Endodermal cell (in vitro differentiated cells): ENCODE measurements around the gene KLF15. TPM values are rescaled to one million over a fixed set of nuclear protein-coding genes. Genes with fewer than 3 reads are reported as not detected.

Experiments
- DNase-seq: peaks from one replicate; pipeline ENCODE4 v3.0.0-alpha.2; 2017
- H3K27ac ChIP-seq: 2 replicates; pipeline ENCODE4 v1.5.1; 2013; ENCODE audit warnings: mild to moderate bottlenecking, low read depth, low read length, moderate library complexity
- H3K27me3 ChIP-seq: 2 replicates; pipeline ENCODE4 v1.6.1; 2013; ENCODE audit warnings: mild to moderate bottlenecking, low read length, moderate library complexity; ENCODE audit not compliant: insufficient read depth, control insufficient read depth, poor library complexity, severe bottlenecking
- H3K36me3 ChIP-seq: 2 replicates; pipeline ENCODE4 v1.7.0; 2013; ENCODE audit warnings: mild to moderate bottlenecking, low read length, moderate library complexity; ENCODE audit not compliant: control insufficient read depth, insufficient read depth
- H3K4me1 ChIP-seq: one replicate; pipeline ENCODE4 v1.7.0; 2013; ENCODE audit warnings: low read length; ENCODE audit not compliant: control insufficient read depth, insufficient read depth
- H3K4me3 ChIP-seq: 2 replicates; pipeline ENCODE4 v1.5.1; 2013; ENCODE audit warnings: mild to moderate bottlenecking, low read length, moderate library complexity
- H3K9ac ChIP-seq: 2 replicates; pipeline ENCODE4 v1.6.1; 2013; ENCODE audit warnings: mild to moderate bottlenecking, low read length, moderate library complexity; ENCODE audit not compliant: poor library complexity, severe bottlenecking; ENCODE audit errors: extremely low read depth
- H3K9me3 ChIP-seq: 2 replicates; pipeline ENCODE4 v1.6.1; 2013; ENCODE audit warnings: mild to moderate bottlenecking, low read length, moderate library complexity; ENCODE audit not compliant: control insufficient read depth
- H3K27ac Mint-ChIP-seq: 2 replicates; pipeline ENCODE4 v1.8.0; 2020; ENCODE audit warnings: mixed read lengths
- H3K27me3 Mint-ChIP-seq: 2 replicates; pipeline ENCODE4 v1.8.0; 2021; ENCODE audit warnings: mild to moderate bottlenecking, mixed read lengths; ENCODE audit not compliant: insufficient read depth
- H3K36me3 Mint-ChIP-seq: 2 replicates; pipeline ENCODE4 v1.8.0; 2020; ENCODE audit warnings: low read depth, mixed read lengths
- H3K4me1 Mint-ChIP-seq: 2 replicates; pipeline ENCODE4 v1.8.0; 2020; ENCODE audit warnings: mixed read lengths
- H3K4me3 Mint-ChIP-seq: 2 replicates; pipeline ENCODE4 v1.8.0; 2020; ENCODE audit warnings: mild to moderate bottlenecking, moderate library complexity, mixed read lengths
- H3K9me3 Mint-ChIP-seq: 2 replicates; pipeline ENCODE4 v1.8.0; 2020; ENCODE audit warnings: mild to moderate bottlenecking, mixed read lengths
- CTCF ChIP-seq: fragments of 200-600 bp; sonication (generic); conservative IDR thresholded peaks from 2 replicates; pipeline ENCODE4 v1.5.0; 2021; ENCODE audit warnings: antibody characterized with exemption, mild to moderate bottlenecking
- WGBS, 2 experiments: methylation state at CpG; one replicate each; pipeline versions ENCODE4 v1.1.5 to v1.1.7; 2013; ENCODE audit warnings: missing lambda C conversion rate in 2 of 2, mixed read lengths in 1 of 2; ENCODE audit not compliant: insufficient coverage in 1 of 2, insufficient read length in 1 of 2; 5-methylcytosine and 5-hydroxymethylcytosine counted together
- total RNA-seq, 2 donors: library from RNA; stranded (reverse); fragmentation: NEBNext Ultra II Directional in 1 of 2; extraction: Animal tissue kit (Norgen Biotek cat#: 25700) in 1 of 2; gene quantifications; 2 replicates in 1 of 2; 3 replicates in 1 of 2; pipeline ENCODE4 v1.2.1, GENCODE V29; 2021

KLF15 gene
- total RNA-seq, 2 donors from 2014 or later: 20.7 to 31.1 TPM

- Histone ChIP-seq H3K4me1 (peaks cover 4% of the 10 kb centered on the region), H3K36me3 (no peaks in the 10 kb centered on the region), H3K9me3 (no peaks in the 10 kb centered on the region), H3K9ac (no peak overlapping the region), H3K27ac (no peak overlapping the region), H3K4me3 (no peak overlapping the region), H3K27me3 (no peaks in the 10 kb centered on the region)
- TF ChIP-seq CTCF: no peak
- Mint-ChIP-seq H3K9me3 (no peaks in the 10 kb centered on the region), H3K36me3 (peaks cover 10% of the 10 kb centered on the region), H3K27me3 (no peaks in the 10 kb centered on the region), H3K4me1 (peaks cover 6% of the 10 kb centered on the region), H3K27ac (no peak overlapping the region), H3K4me3 (no peak overlapping the region)
- 91 to 94% methylated on average over 17 to 27 of the region's 27 CpGs for WGBS, 2 experiments
- DNase-seq: no peak
Measured at GRCh38 chr3:126352476-126353454, 4.4 kb downstream of the KLF15 start.

GRCh38 chr3:126351771-126352475 lies 5.3 kb downstream of the KLF15 start:
- no peak overlapping the region for H3K27ac Mint-ChIP-seq
- TF ChIP-seq CTCF: peak; percentile 51

GRCh38 chr3:126351086-126351770 lies 6.0 kb downstream of the KLF15 start:
- H3K9me3 ChIP-seq: no peaks in the 10 kb centered on the region
- H3K27me3 ChIP-seq: no peaks in the 10 kb centered on the region
- Mint-ChIP-seq H3K27me3 (no peaks in the 10 kb centered on the region), H3K36me3 (peaks cover 10% of the 10 kb centered on the region), H3K27ac (no peak overlapping the region), H3K9me3 (no peaks in the 10 kb centered on the region), H3K4me3 (no peak overlapping the region), H3K4me1 (peaks cover 6% of the 10 kb centered on the region)
- H3K4me1 ChIP-seq: peaks cover 4% of the 10 kb centered on the region
- TF ChIP-seq CTCF: no peak
- H3K4me3 ChIP-seq: no peak overlapping the region
- no peak overlapping the region for H3K9ac ChIP-seq
- H3K36me3 ChIP-seq: no peaks in the 10 kb centered on the region
- H3K27ac ChIP-seq: no peak overlapping the region
- no peak for DNase-seq
- 92 to 97% methylated on average over 3 to 10 of the region's 10 CpGs for WGBS, 2 experiments

More at GRCh38 chr3:126351771-126352475, 5.3 kb downstream of the KLF15 start:
- Mint-ChIP-seq H3K27me3 (no peaks in the 10 kb centered on the region), H3K4me1 (peaks cover 6% of the 10 kb centered on the region), H3K4me3 (no peak overlapping the region), H3K9me3 (no peaks in the 10 kb centered on the region), H3K36me3 (peaks cover 10% of the 10 kb centered on the region)
- H3K9me3 ChIP-seq: no peaks in the 10 kb centered on the region
- DNase-seq: no peak
- no peaks in the 10 kb centered on the region for H3K36me3 ChIP-seq
- no peak overlapping the region for H3K9ac ChIP-seq
- no peak overlapping the region for H3K27ac ChIP-seq
- no peaks in the 10 kb centered on the region for H3K27me3 ChIP-seq
- H3K4me1 ChIP-seq: peaks cover 4% of the 10 kb centered on the region
- H3K4me3 ChIP-seq: no peak overlapping the region
- 94 to 97% methylated on average over 16 to 18 of the region's 18 CpGs for whole genome bisulfite sequencing, 2 experiments
